IMR-90 (cell line): ENCODE measurements around the gene SHROOM4. TPM values are rescaled to one million over a fixed set of nuclear protein-coding genes. Genes with fewer than 3 reads are reported as not detected.

ENCODE experiments used
- ATAC-seq: fragments of 200-7000 bp; cut with Tn5 transposase; 2 replicates; pipeline ENCODE4 v1.9.1; 2020; ENCODE audit warnings: low read depth, mild to moderate bottlenecking, moderate library complexity
- BruUV-seq: library from RNA; stranded (reverse); fragments of 400-500 nt; replicated peaks from 2 replicates; lab custom pipeline; 2021; lab: Mats Ljungman, UMichigan
- CTCF ChIA-PET: fragments of 300-600 bp; formaldehyde crosslinking; extraction: SDS; loops from one replicate; lab custom pipeline; 2021; ENCODE audit warnings: antibody characterized with exemption; lab: Yijun Ruan, JAX
- POLR2A ChIA-PET: fragments of 300-600 bp; sonication (Branson Sonifier 250); formaldehyde crosslinking; loops from one replicate; lab custom pipeline; 2022; ENCODE audit warnings: antibody characterized with exemption; ENCODE audit not compliant: unreplicated experiment; lab: Charles Lee
- DNase-seq: peaks from one replicate; pipeline ENCODE4 v3.0.0; 2013
- H2AFZ ChIP-seq: replicated peaks from 2 replicates; pipeline ENCODE3; 2013; ENCODE audit warnings: low read length, mild to moderate bottlenecking; ENCODE audit not compliant: poor library complexity
- H2AK5ac ChIP-seq: 2 replicates; pipeline ENCODE4 v1.6.1; 2013; ENCODE audit warnings: low read depth, low read length, inconsistent platforms
- H2AK9ac ChIP-seq: replicated peaks from 2 replicates; pipeline ENCODE3; 2013; ENCODE audit warnings: mild to moderate bottlenecking, low read depth, low read length, moderate library complexity; ENCODE audit not compliant: poor library complexity
- H2BK120ac ChIP-seq: 2 replicates; pipeline ENCODE4 v1.6.1; 2013; ENCODE audit warnings: low read depth, low read length, inconsistent platforms
- H2BK15ac ChIP-seq: 3 replicates; pipeline ENCODE4 v1.6.1; 2013; ENCODE audit warnings: low read depth, low read length, inconsistent platforms
- H2BK20ac ChIP-seq: 2 replicates; pipeline ENCODE4 v1.6.1; 2013; ENCODE audit warnings: low read depth, mild to moderate bottlenecking, inconsistent platforms, low read length, moderate library complexity
- H2BK5ac ChIP-seq: 2 replicates; pipeline ENCODE4 v1.6.1; 2013; ENCODE audit warnings: mild to moderate bottlenecking, low read depth, low read length, inconsistent platforms; ENCODE audit not compliant: poor library complexity, severe bottlenecking
- H3K14ac ChIP-seq: replicated peaks from 2 replicates; pipeline ENCODE4 v1.6.1; 2013; ENCODE audit warnings: low read depth, low read length, inconsistent platforms
- H3K18ac ChIP-seq: 2 replicates; pipeline ENCODE4 v1.6.1; 2013; ENCODE audit warnings: low read depth, low read length, control low read depth
- H3K23ac ChIP-seq: 2 replicates; pipeline ENCODE4 v1.6.1; 2013; ENCODE audit warnings: low read depth, low read length, inconsistent platforms
- H3K27ac ChIP-seq: 2 replicates; pipeline ENCODE4 v1.5.1; 2013; ENCODE audit warnings: mild to moderate bottlenecking, control low read depth, low read length; ENCODE audit not compliant: insufficient read depth
- H3K27me3 ChIP-seq: 2 replicates; pipeline ENCODE4 v1.6.1; 2013; ENCODE audit warnings: low read length; ENCODE audit not compliant: control insufficient read depth, insufficient read depth
- H3K36me3 ChIP-seq: 2 replicates; pipeline ENCODE4 v1.6.1; 2013; ENCODE audit warnings: low read length, mixed read lengths; ENCODE audit not compliant: control insufficient read depth, insufficient read depth
- H3K4ac ChIP-seq: 2 replicates; pipeline ENCODE4 v1.6.1; 2013; ENCODE audit warnings: low read depth, low read length, inconsistent platforms
- H3K4me1 ChIP-seq: 2 replicates; pipeline ENCODE4 v1.6.1; 2013; ENCODE audit warnings: low read length, mixed read lengths; ENCODE audit not compliant: control insufficient read depth, insufficient read depth
- H3K4me2 ChIP-seq: 2 replicates; pipeline ENCODE4 v1.6.1; 2013; ENCODE audit warnings: low read depth, mild to moderate bottlenecking, control low read depth, low read length, moderate library complexity
- H3K4me3 ChIP-seq: 2 replicates; pipeline ENCODE4 v1.5.1; 2013; ENCODE audit warnings: low read depth, mild to moderate bottlenecking, control low read depth, low read length, moderate library complexity; ENCODE audit not compliant: insufficient read depth
- H3K56ac ChIP-seq: 2 replicates; pipeline ENCODE4 v1.6.1; 2013; ENCODE audit warnings: low read length, inconsistent platforms; ENCODE audit not compliant: insufficient read depth; ENCODE audit errors: extremely low read depth
- H3K79me1 ChIP-seq, 2 experiments: 2 replicates each; pipeline ENCODE4 v1.6.1; 2013; ENCODE audit warnings: low read length in 2 of 2, inconsistent platforms in 1 of 2, low read depth in 1 of 2
- H3K9ac ChIP-seq: 2 replicates; pipeline ENCODE4 v1.6.1; 2013; ENCODE audit warnings: low read depth, low read length, control low read depth
- H3K9me1 ChIP-seq: 2 replicates; pipeline ENCODE4 v1.6.1; 2013; ENCODE audit warnings: low read length, inconsistent platforms; ENCODE audit not compliant: insufficient read depth
- H3K9me3 ChIP-seq: 2 replicates; pipeline ENCODE4 v1.6.1; 2013; ENCODE audit warnings: low read length; ENCODE audit not compliant: control insufficient read depth, insufficient read depth
- H4K20me1 ChIP-seq: 2 replicates; pipeline ENCODE4 v1.6.1; 2013; ENCODE audit warnings: low read length, inconsistent platforms; ENCODE audit not compliant: insufficient read depth
- H4K5ac ChIP-seq: 2 replicates; pipeline ENCODE4 v1.6.1; 2013; ENCODE audit warnings: mild to moderate bottlenecking, low read depth, low read length, control low read depth
- H4K8ac ChIP-seq, 2 experiments: 2 replicates each; pipeline ENCODE4 v1.6.1; 2013; ENCODE audit warnings: low read depth in 2 of 2, low read length in 2 of 2, control low read depth in 1 of 2, inconsistent platforms in 1 of 2
- H4K91ac ChIP-seq: 2 replicates; pipeline ENCODE4 v1.6.1; 2013; ENCODE audit warnings: low read depth, low read length, inconsistent platforms; ENCODE audit not compliant: insufficient read depth
- MXI1 ChIP-seq: IDR thresholded peaks from 2 replicates; pipeline ENCODE4 v1.6.1; 2012; ENCODE audit warnings: low read depth, mild to moderate bottlenecking, low read length, moderate library complexity, borderline replicate concordance
- POLR2A ChIP-seq: IDR thresholded peaks from 2 replicates; pipeline ENCODE4 v1.6.1; 2012; ENCODE audit warnings: mild to moderate bottlenecking, low read depth, low read length
- WGBS, 2 experiments: methylation state at CpG; one replicate each; pipeline versions ENCODE4 v1.1.5 to v1.1.7; 2013; ENCODE audit warnings: missing lambda C conversion rate in 2 of 2; ENCODE audit not compliant: insufficient read length in 1 of 2; ENCODE audit errors: extremely low coverage in 2 of 2; 5-methylcytosine and 5-hydroxymethylcytosine counted together
- dilution Hi-C: fragments of 300-500 bp; cut with HindIII; formaldehyde crosslinking; loops from one replicate; pipeline ENCODE4 v1.14.3; 2018; ENCODE audit warnings: low sequenced_read_pairs; ENCODE audit not compliant: unreplicated experiment
- in situ Hi-C: fragments of 300-500 bp; cut with MboI; formaldehyde crosslinking; loops from 3 replicates; pipeline ENCODE4 v1.14.3; 2019; ENCODE audit warnings: low sequenced_read_pairs, inconsistent platforms, mixed read lengths
- intact Hi-C: fragments of 100-400 bp; cut with micrococcal nuclease; formaldehyde crosslinking; loops from 2 replicates; pipeline ENCODE4 v1.10.0; 2022
- polyA plus RNA-seq, 3 experiments: library from polyadenylated mRNA; depleted of rRNA; stranded (reverse); fragments of >200 nt; gene quantifications; 2 replicates each; pipeline ENCODE4 v1.2.3, GENCODE V29; 2012; ENCODE audit warnings: low replicate concordance in 1 of 3
- total RNA-seq: library from RNA; depleted of rRNA; stranded (reverse); fragments of >200 nt; gene quantifications from 2 replicates; pipeline ENCODE4 v1.2.3, GENCODE V29; 2012

SHROOM4 gene
- total and polyA plus RNA-seq, 2 of the 4 experiments (the other 2 are of a cell fraction) = 1.0 to 2.2 TPM

GRCh38 chrX:50771382-50771781, 42.6 kb downstream of the SHROOM4 start:
- ATAC-seq (no peak), DNase-seq (no peak)
- no peak overlapping the region for H2AK5ac ChIP-seq
- H2AK9ac ChIP-seq = no peak overlapping the region
- no peak overlapping the region for H4K91ac ChIP-seq
- H3K14ac ChIP-seq = no peak overlapping the region
- H3K9me1 ChIP-seq = no peaks in the 10 kb centered on the region
- intact Hi-C loops = no loop called here
- no peak overlapping the region for H3K4me2 ChIP-seq
- H3K27ac ChIP-seq = no peak overlapping the region
- no peaks in the 10 kb centered on the region for H3K9me3 ChIP-seq
- no peaks in the 10 kb centered on the region for H3K4me1 ChIP-seq
- H3K4ac ChIP-seq = no peak overlapping the region
- no peak overlapping the region for H3K4me3 ChIP-seq
- in situ Hi-C loops = no loop called here
- H2AFZ ChIP-seq = no peak overlapping the region
- H2BK20ac ChIP-seq = no peak overlapping the region
- ChIA-PET POLR2A (no interaction called here), CTCF (no interaction called here)
- no peak overlapping the region for H3K23ac ChIP-seq
- no peak overlapping the region for H2BK15ac ChIP-seq
- H3K56ac ChIP-seq = no peak overlapping the region
- H3K79me1 ChIP-seq = no peaks in the 10 kb centered on the region
- no peak overlapping the region for H3K18ac ChIP-seq
- no peak overlapping the region for H2BK5ac ChIP-seq
- dilution Hi-C loops = no loop called here
- H3K36me3 ChIP-seq = no peaks in the 10 kb centered on the region
- no peaks in the 10 kb centered on the region for H4K20me1 ChIP-seq
- TF ChIP-seq POLR2A (no peak), MXI1 (no peak)
- no peak overlapping the region for H3K9ac ChIP-seq
- no peak overlapping the region for H2BK120ac ChIP-seq
- no peak overlapping the region for H4K5ac ChIP-seq
- WGBS, 2 experiments = no CpG with 5 or more reads among the region's 2 CpGs
- H4K8ac ChIP-seq = no peak overlapping the region
- BruUV-seq = no TSS peak
- H3K27me3 ChIP-seq = peaks cover 2% of the 10 kb centered on the region
